Measurements from ENCODE around the gene SVOP.

Gene SVOP

GRCh38 chr12:108939594-108939993, 81.3 kb downstream of the SVOP start:
- H3K36me3 ChIP-seq (ENCODE audit: control insufficient read depth, insufficient read depth, low read length): no peaks in the 10 kb centered on the region

GRCh38 chr12:108938247-108938924, 82.5 kb downstream of the SVOP start:
- Histone ChIP-seq H3K9me3 (ENCODE audit: control insufficient read depth, low read length) (no peaks in the 10 kb centered on the region), H3K4me1 (ENCODE audit: control insufficient read depth, insufficient read depth, low read length) (no peaks in the 10 kb centered on the region), H3K36me3 (ENCODE audit: control insufficient read depth, insufficient read depth, low read length) (no peaks in the 10 kb centered on the region), H3K27ac (ENCODE audit: insufficient read depth, low read depth, low read length, poor library complexity, severe bottlenecking) (no peak overlapping the region), H3K4me3 (ENCODE audit: insufficient read depth, low read depth, low read length) (no peak overlapping the region), H3K27me3 (ENCODE audit: control insufficient read depth, insufficient read depth, low read length, poor library complexity, severe bottlenecking) (no peaks in the 10 kb centered on the region)
- WGBS, 2 experiments: 93 to 95% methylated on average over 13 of the region's 13 CpGs

More at GRCh38 chr12:108939594-108939993, 81.3 kb downstream of the SVOP start:
- Histone ChIP-seq H3K9me3 (ENCODE audit: control insufficient read depth, low read length) (no peaks in the 10 kb centered on the region), H3K27me3 (ENCODE audit: control insufficient read depth, insufficient read depth, low read length, poor library complexity, severe bottlenecking) (no peaks in the 10 kb centered on the region), H3K4me3 (ENCODE audit: insufficient read depth, low read depth, low read length) (no peak overlapping the region), H3K27ac (ENCODE audit: insufficient read depth, low read depth, low read length, poor library complexity, severe bottlenecking) (no peak overlapping the region), H3K4me1 (ENCODE audit: control insufficient read depth, insufficient read depth, low read length) (no peaks in the 10 kb centered on the region)
- WGBS, 2 experiments: 78 to 83% methylated on average over 1 of the region's 1 CpG

DNA sequence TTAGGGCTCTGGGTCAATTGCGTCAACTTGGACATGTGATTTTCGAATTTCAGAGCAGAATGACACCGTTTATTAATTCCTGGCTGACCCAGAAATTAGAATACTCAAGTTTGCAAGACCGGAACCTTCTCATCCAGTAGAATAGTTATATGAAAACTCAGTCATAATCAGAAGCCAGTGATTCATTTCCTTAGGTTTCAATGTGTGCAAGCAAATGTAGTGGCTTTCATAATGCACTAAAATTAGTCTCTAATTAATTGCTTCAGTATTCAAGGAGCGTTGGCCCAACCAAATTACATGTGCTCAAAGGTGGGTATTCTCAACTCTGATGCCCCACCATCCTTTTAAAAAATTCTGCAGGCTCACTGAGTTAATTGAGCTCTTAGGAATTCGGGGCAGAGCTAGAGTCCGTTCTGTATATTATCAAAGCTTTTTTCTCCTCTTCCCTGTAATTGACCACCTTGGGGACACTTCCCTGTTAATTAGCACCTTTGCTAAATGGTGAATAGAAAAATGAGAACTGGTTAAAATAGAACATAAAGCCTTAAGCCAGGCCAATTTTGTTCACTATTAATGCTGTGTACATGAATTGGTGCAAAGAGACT, 85.6 kb downstream of the SVOP start:
- Histone ChIP-seq H3K4me1 (ENCODE audit: control insufficient read depth, insufficient read depth, low read length) (no peaks in the 10 kb centered on the region), H3K36me3 (ENCODE audit: control insufficient read depth, insufficient read depth, low read length) (no peaks in the 10 kb centered on the region), H3K27me3 (ENCODE audit: control insufficient read depth, insufficient read depth, low read length, poor library complexity, severe bottlenecking) (no peaks in the 10 kb centered on the region), H3K9me3 (ENCODE audit: control insufficient read depth, low read length) (no peaks in the 10 kb centered on the region), H3K27ac (ENCODE audit: insufficient read depth, low read depth, low read length, poor library complexity, severe bottlenecking) (no peak overlapping the region), H3K4me3 (ENCODE audit: insufficient read depth, low read depth, low read length) (no peak overlapping the region)
- 94 to 96% methylated on average over 7 of the region's 7 CpGs for WGBS, 2 experiments

DNA sequence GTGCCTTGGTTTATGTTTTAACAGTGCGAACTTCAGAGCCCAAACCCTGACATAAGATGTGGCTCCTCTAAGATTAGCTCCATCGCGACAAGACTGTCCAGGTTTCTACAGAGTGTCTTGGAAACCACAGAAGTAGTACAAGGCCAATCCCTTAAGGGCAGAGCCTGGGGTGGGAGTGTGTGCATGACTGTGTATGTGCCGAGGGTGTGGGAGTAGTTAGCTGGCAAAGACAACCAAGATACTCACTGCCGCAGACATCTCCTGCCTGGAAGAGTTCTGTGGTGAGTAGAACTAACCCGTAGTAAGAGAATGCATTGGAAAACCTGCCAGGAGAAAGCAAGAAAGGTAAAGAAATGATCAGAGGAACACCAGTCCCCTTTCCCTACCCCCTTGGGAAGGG, 86.9 kb downstream of the SVOP start:
- H3K36me3 ChIP-seq (ENCODE audit: control insufficient read depth, insufficient read depth, low read length): no peaks in the 10 kb centered on the region
- H3K4me3 ChIP-seq (ENCODE audit: insufficient read depth, low read depth, low read length): no peak overlapping the region
- H3K9me3 ChIP-seq (ENCODE audit: control insufficient read depth, low read length): no peaks in the 10 kb centered on the region
- no peaks in the 10 kb centered on the region for H3K4me1 ChIP-seq (ENCODE audit: control insufficient read depth, insufficient read depth, low read length)
- WGBS, 2 experiments: 95 to 96% methylated on average over 6 of the region's 6 CpGs
- no peak overlapping the region for H3K27ac ChIP-seq (ENCODE audit: insufficient read depth, low read depth, low read length, poor library complexity, severe bottlenecking)
- H3K27me3 ChIP-seq (ENCODE audit: control insufficient read depth, insufficient read depth, low read length, poor library complexity, severe bottlenecking): no peaks in the 10 kb centered on the region

DNA sequence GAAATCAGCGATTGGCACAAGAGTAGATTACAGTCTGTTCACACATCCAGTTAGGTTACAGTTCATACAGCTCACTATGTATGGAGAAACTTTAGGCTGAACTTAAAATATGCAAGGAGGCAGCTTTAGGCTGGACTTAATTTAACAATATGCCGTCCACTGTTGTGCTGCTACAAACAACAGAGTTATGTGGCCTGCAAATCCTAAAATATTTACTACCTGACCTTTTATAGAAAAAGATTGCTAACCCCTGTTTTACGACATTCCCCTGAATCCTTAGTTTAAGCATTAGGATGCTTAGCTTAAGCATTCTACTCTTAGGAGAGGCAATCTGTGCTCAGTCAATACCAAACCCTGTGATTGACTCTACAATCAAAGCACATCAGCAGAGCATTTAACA, 90.1 kb downstream of the SVOP start:
- Histone ChIP-seq H3K4me3 (ENCODE audit: insufficient read depth, low read depth, low read length) (no peak overlapping the region), H3K9me3 (ENCODE audit: control insufficient read depth, low read length) (no peaks in the 10 kb centered on the region), H3K36me3 (ENCODE audit: control insufficient read depth, insufficient read depth, low read length) (no peaks in the 10 kb centered on the region), H3K27ac (ENCODE audit: insufficient read depth, low read depth, low read length, poor library complexity, severe bottlenecking) (no peak overlapping the region), H3K4me1 (ENCODE audit: control insufficient read depth, insufficient read depth, low read length) (no peaks in the 10 kb centered on the region), H3K27me3 (ENCODE audit: control insufficient read depth, insufficient read depth, low read length, poor library complexity, severe bottlenecking) (no peaks in the 10 kb centered on the region)
- 95 to 100% methylated on average over 3 of the region's 3 CpGs for WGBS, 2 experiments

GRCh38 chr12:108930155-108930554, 90.7 kb downstream of the SVOP start:
- Histone ChIP-seq H3K4me3 (ENCODE audit: insufficient read depth, low read depth, low read length) (no peak overlapping the region), H3K4me1 (ENCODE audit: control insufficient read depth, insufficient read depth, low read length) (no peaks in the 10 kb centered on the region), H3K27me3 (ENCODE audit: control insufficient read depth, insufficient read depth, low read length, poor library complexity, severe bottlenecking) (no peaks in the 10 kb centered on the region), H3K9me3 (ENCODE audit: control insufficient read depth, low read length) (no peaks in the 10 kb centered on the region), H3K36me3 (ENCODE audit: control insufficient read depth, insufficient read depth, low read length) (no peaks in the 10 kb centered on the region), H3K27ac (ENCODE audit: insufficient read depth, low read depth, low read length, poor library complexity, severe bottlenecking) (no peak overlapping the region)
- 90 to 93% methylated on average over 5 of the region's 5 CpGs for WGBS, 2 experiments

GRCh38 chr12:108928695-108929094, 92.2 kb downstream of the SVOP start:
- Histone ChIP-seq H3K4me3 (ENCODE audit: insufficient read depth, low read depth, low read length) (no peak overlapping the region), H3K27me3 (ENCODE audit: control insufficient read depth, insufficient read depth, low read length, poor library complexity, severe bottlenecking) (no peaks in the 10 kb centered on the region), H3K36me3 (ENCODE audit: control insufficient read depth, insufficient read depth, low read length) (no peaks in the 10 kb centered on the region), H3K9me3 (ENCODE audit: control insufficient read depth, low read length) (no peaks in the 10 kb centered on the region), H3K27ac (ENCODE audit: insufficient read depth, low read depth, low read length, poor library complexity, severe bottlenecking) (no peak overlapping the region), H3K4me1 (ENCODE audit: control insufficient read depth, insufficient read depth, low read length) (no peaks in the 10 kb centered on the region)
- 93 to 96% methylated on average over 8 of the region's 8 CpGs for WGBS, 2 experiments

DNA sequence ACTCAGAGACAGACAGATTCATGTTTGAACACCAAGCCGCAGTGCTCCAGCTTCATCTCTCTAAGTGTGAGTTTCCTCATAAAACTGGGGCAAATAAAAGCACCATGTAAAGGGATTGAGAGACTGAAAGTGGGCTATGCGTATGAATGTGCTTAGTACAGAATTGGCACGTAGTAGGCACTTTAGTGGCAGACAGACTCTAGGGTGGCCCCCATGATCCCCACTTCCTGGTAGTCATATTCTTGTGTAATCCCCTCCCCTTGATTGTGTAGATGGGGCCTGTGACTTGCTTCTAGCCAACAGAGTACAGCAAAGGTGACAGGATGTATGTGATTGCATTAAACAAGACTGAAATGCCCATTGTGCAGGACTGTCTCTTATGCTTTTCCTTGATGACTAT, 98.0 kb downstream of the SVOP start:
- H3K36me3 ChIP-seq (ENCODE audit: control insufficient read depth, insufficient read depth, low read length): no peaks in the 10 kb centered on the region
- no peaks in the 10 kb centered on the region for H3K9me3 ChIP-seq (ENCODE audit: control insufficient read depth, low read length)
- H3K27me3 ChIP-seq (ENCODE audit: control insufficient read depth, insufficient read depth, low read length, poor library complexity, severe bottlenecking): no peaks in the 10 kb centered on the region
- H3K4me3 ChIP-seq (ENCODE audit: insufficient read depth, low read depth, low read length): no peak overlapping the region
- H3K27ac ChIP-seq (ENCODE audit: insufficient read depth, low read depth, low read length, poor library complexity, severe bottlenecking): no peak overlapping the region
- 93 to 95% methylated on average over 3 of the region's 3 CpGs for WGBS, 2 experiments
- H3K4me1 ChIP-seq (ENCODE audit: control insufficient read depth, insufficient read depth, low read length): no peaks in the 10 kb centered on the region

GRCh38 chr12:108921946-108922345, 98.9 kb downstream of the SVOP start:
- no peaks in the 10 kb centered on the region for H3K9me3 ChIP-seq (ENCODE audit: control insufficient read depth, low read length)
- H3K27me3 ChIP-seq (ENCODE audit: control insufficient read depth, insufficient read depth, low read length, poor library complexity, severe bottlenecking): no peaks in the 10 kb centered on the region
- no peaks in the 10 kb centered on the region for H3K36me3 ChIP-seq (ENCODE audit: control insufficient read depth, insufficient read depth, low read length)
- no peak overlapping the region for H3K27ac ChIP-seq (ENCODE audit: insufficient read depth, low read depth, low read length, poor library complexity, severe bottlenecking)
- 71 to 89% methylated on average over 3 of the region's 3 CpGs for WGBS, 2 experiments
- H3K4me3 ChIP-seq (ENCODE audit: insufficient read depth, low read depth, low read length): no peak overlapping the region
- H3K4me1 ChIP-seq (ENCODE audit: control insufficient read depth, insufficient read depth, low read length): no peaks in the 10 kb centered on the region

DNA sequence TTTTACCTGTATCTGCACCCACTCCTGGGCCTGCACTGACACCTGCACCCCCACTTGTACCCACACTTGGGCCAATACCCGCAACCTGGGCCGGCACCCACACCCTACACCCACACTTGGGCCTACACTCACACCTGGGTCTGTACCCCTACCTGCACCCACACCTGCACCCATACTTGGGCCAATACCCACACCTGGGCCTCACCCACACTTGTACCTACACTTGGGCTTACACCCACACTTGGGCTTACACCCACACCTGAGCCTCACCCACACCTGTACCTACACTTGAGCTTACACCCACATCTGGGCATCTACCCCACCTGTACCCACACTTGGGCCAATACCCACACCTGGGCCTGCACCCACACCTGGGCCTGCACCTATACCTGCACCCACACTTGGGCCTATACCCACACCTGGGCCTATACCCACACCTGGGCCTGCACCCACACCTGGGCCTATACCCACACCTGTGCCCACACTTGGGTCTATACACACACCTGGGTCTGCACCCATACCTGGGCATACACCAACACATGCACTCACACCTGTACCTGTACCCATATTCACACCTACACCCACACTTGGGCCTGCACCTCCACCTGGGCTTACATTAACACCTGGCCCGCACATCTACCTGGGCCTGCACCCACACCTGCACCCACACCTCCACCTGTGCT, 101.8 kb downstream of the SVOP start:
- 92 to 99% methylated on average over 3 of the region's 3 CpGs for WGBS, 2 experiments
- Histone ChIP-seq H3K4me1 (ENCODE audit: control insufficient read depth, insufficient read depth, low read length) (no peaks in the 10 kb centered on the region), H3K9me3 (ENCODE audit: control insufficient read depth, low read length) (no peaks in the 10 kb centered on the region), H3K27ac (ENCODE audit: insufficient read depth, low read depth, low read length, poor library complexity, severe bottlenecking) (no peak overlapping the region), H3K27me3 (ENCODE audit: control insufficient read depth, insufficient read depth, low read length, poor library complexity, severe bottlenecking) (no peaks in the 10 kb centered on the region), H3K4me3 (ENCODE audit: insufficient read depth, low read depth, low read length) (no peak overlapping the region), H3K36me3 (ENCODE audit: control insufficient read depth, insufficient read depth, low read length) (no peaks in the 10 kb centered on the region)

All from ectodermal cell (in vitro differentiated cells).